ENCODE data around the gene TRAF5. TPM values are rescaled to one million over a fixed set of nuclear protein-coding genes. Genes with fewer than 3 reads are reported as not detected.

TRAF5 gene
- total and polyA plus RNA-seq, 12 donors, result 1.0 to 16.7 (median 7.4) TPM

DNA sequence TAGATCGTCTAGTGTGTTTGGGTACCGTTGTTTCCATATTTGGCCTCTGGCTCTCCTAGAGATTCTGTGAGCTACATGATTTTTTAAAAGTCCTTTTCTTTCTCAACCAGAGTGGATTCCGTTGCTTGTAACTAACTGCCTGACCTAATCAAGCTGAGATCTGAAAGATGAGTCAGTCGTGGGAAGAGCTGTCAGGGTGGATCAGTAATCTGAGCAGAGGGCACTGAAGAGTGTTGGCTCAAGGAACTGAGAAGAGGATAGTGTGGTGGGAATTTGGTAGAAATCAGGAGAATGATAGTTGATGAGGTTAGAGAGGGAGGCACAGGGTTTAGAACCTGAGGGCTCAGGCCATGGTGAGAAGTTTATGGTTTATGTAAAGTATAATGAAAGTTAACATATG lies 52.2 kb downstream of the TRAF5 start:
- Histone ChIP-seq H3K4me1 (replicated peaks in 1 of 2) (peaks cover 6 to 7% of the 10 kb centered on the region in 2 donors), H3K36me3 (replicated peaks in 1 of 2) (no peaks in the 10 kb centered on the region), H3K27me3 (no peaks in the 10 kb centered on the region), H3K9me3 (replicated peaks in 1 of 3) (no peaks in the 10 kb centered on the region), H3K27ac (no peak overlapping the region), H3K4me3 (no peak overlapping the region)
- peak in 1 of 7 donors; percentile 9 for DNase-seq
- no peak for TF ChIP-seq POLR2A (IDR thresholded peaks at IDR 0.05)
- TF ChIP-seq, protein P1, sequence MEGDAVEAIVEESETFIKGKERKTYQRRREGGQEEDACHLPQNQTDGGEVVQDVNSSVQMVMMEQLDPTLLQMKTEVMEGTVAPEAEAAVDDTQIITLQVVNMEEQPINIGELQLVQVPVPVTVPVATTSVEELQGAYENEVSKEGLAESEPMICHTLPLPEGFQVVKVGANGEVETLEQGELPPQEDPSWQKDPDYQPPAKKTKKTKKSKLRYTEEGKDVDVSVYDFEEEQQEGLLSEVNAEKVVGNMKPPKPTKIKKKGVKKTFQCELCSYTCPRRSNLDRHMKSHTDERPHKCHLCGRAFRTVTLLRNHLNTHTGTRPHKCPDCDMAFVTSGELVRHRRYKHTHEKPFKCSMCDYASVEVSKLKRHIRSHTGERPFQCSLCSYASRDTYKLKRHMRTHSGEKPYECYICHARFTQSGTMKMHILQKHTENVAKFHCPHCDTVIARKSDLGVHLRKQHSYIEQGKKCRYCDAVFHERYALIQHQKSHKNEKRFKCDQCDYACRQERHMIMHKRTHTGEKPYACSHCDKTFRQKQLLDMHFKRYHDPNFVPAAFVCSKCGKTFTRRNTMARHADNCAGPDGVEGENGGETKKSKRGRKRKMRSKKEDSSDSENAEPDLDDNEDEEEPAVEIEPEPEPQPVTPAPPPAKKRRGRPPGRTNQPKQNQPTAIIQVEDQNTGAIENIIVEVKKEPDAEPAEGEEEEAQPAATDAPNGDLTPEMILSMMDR (IDR thresholded peaks at IDR 0.05), result no peak
- 40 to 50% (median 48%) methylated on average over 4 of the region's 4 CpGs for WGBS, 4 donors
- intact Hi-C loops (cut with DNase I), result no loop called here

DNA sequence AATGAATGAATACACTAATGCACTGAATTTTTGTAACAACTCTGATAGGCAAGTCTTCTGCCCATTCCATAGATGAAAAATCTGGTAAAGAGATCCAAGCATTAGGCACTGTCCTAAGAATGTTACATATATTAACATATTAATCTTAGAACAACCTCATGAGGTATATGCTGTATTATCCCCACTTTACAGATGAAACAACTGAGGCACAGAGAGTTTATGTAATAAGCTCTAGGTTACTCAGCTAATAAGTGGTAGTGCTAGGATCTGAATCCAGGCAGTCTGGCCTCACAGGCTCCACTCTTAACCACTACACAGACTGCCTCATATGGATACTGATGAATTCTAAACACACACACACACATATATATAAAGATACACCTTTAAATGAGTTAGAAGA lies 52.8 kb downstream of the TRAF5 start:
- intact Hi-C loops (cut with DNase I), result no loop called here
- DNase-seq, result no peak
- TF ChIP-seq POLR2A (IDR thresholded peaks at IDR 0.05), result no peak
- TF ChIP-seq, protein P1 (IDR thresholded peaks at IDR 0.05), result no peak
- Histone ChIP-seq H3K27me3 (no peaks in the 10 kb centered on the region), H3K4me1 (replicated peaks in 1 of 2) (peaks cover 6 to 7% of the 10 kb centered on the region in 2 donors), H3K9me3 (replicated peaks in 1 of 3) (no peaks in the 10 kb centered on the region), H3K4me3 (no peak overlapping the region), H3K36me3 (replicated peaks in 1 of 2) (no peaks in the 10 kb centered on the region), H3K27ac (no peak overlapping the region)

DNA sequence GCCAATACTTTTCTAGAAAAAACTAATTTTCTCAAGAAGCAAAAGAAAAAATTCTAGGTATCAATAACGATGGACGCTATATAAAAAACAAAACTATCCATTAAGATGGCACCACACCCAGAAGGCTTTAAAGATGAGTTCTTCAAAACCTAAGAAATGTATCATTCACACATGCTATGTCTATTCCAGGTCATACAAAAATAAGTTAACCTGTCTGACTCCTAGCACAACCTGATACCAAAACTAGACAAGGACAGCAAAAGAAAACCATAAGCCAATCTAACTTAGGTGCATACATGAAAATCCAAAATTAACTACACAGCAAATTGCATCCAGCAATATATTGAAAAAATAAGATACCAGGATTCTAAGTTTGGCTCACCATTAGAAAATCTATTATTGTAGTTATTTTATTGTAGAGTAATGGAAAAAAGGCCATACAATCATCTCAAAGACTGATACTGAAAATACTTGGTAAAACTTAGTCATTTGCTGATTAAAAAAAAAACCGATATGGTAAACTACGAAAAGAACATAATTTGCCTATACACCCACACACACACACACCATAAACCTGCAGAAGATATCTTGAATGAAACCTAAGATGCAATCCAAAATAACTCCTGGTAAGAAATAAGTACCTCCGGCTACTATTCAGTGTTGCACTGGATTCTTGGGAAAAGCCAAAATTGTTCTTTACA lies 55.0 kb downstream of the TRAF5 start:
- Histone ChIP-seq H3K4me3 (peak overlapping the region in 2 of 4 donors; percentile 55 to 61), H3K36me3 (replicated peaks in 1 of 2) (no peaks in the 10 kb centered on the region), H3K4me1 (replicated peaks in 1 of 2) (peaks cover 6 to 7% of the 10 kb centered on the region in 2 donors), H3K27me3 (no peaks in the 10 kb centered on the region), H3K9me3 (replicated peaks in 1 of 3) (no peaks in the 10 kb centered on the region), H3K27ac (no peak overlapping the region)
- no peak for TF ChIP-seq POLR2A (IDR thresholded peaks at IDR 0.05)
- TF ChIP-seq, protein P1 (IDR thresholded peaks at IDR 0.05), result no peak
- 63 to 77% (median 70%) methylated on average over 5 of the region's 5 CpGs for WGBS, 4 donors
- intact Hi-C loops (cut with DNase I), result loop anchor here in 1 of 2 donors (10.0 kb wide), 1 partner anchor 57 kb away; the partner anchor contains the start of gene TRAF5
- no peak for DNase-seq

DNA sequence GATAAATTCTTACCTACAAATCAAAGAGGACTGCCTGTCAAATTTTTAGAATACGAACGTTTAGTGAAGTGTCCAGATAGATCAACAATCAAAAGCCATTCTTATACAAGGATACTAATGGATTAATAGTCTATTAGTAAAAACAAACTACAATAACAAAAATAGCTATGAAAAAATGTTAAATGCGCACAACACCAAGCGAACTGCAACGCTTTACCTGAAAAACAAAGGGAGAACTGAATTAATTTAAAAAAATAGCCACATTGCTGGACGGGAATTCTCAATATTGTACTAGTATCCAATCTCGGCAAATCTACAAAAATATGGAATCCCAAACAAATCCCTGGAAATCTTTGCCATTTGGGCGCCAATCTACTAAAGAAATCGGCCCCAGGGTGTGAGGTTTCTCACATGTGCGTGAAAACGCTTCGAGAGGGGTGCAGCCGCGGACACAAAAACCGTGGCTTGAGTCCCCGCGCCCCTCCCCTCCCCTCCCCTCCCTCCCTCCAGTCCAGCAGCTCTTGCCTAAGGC lies 55.6 kb downstream of the TRAF5 start:
- no peak for DNase-seq
- intact Hi-C loops (cut with DNase I), result loop anchor here in 1 of 2 donors (10.0 kb wide), 1 partner anchor 57 kb away; the partner anchor contains the start of gene TRAF5
- WGBS, 4 donors, result 6 to 10% (median 7%) methylated on average over 13 to 17 of the region's 17 CpGs
- Histone ChIP-seq H3K4me1 (replicated peaks in 1 of 2) (peaks cover 6 to 7% of the 10 kb centered on the region in 2 donors), H3K36me3 (replicated peaks in 1 of 2) (no peaks in the 10 kb centered on the region), H3K27ac (peak overlapping the region; percentile 73 to 96 (median 92)), H3K9me3 (replicated peaks in 1 of 3) (no peaks in the 10 kb centered on the region), H3K27me3 (no peaks in the 10 kb centered on the region), H3K4me3 (peak overlapping the region in 2 of 4 donors; percentile 55 to 61)
- TF ChIP-seq POLR2A (IDR thresholded peaks at IDR 0.05), result no peak
- TF ChIP-seq, protein P1 (IDR thresholded peaks at IDR 0.05), result no peak

Measured in adrenal gland (tissue), 12 donors.